GM10248 (cell line): ENCODE results near the gene HID1.

Source experiments
- CTCF ChIA-PET: fragments of 300-600 bp; sonication (Branson Sonifier 250); formaldehyde crosslinking; extraction: SDS; loops from one replicate; lab custom pipeline; 2021; ENCODE audit warnings: antibody characterized with exemption; lab: Yijun Ruan, JAX
- POLR2A ChIA-PET: fragments of 350-650 bp; sonication (Branson Sonifier 250); formaldehyde crosslinking; extraction: SDS; loops from one replicate; lab custom pipeline; 2020; ENCODE audit warnings: antibody characterized with exemption; lab: Yijun Ruan, JAX
- DNase-seq: peaks from one replicate; pipeline ENCODE4 v3.0.0; 2012; ENCODE audit errors: extremely low spot score
- CTCF ChIP-seq: IDR thresholded peaks from 2 replicates; pipeline ENCODE4 v1.5.1; 2012; ENCODE audit warnings: mild to moderate bottlenecking, low read depth; ENCODE audit errors: extremely low read depth, missing control alignments, control extremely low read depth

Gene HID1

GRCh38 chr17:74954115-74954514, 18.4 kb downstream of the HID1 start:
- no peak for DNase-seq
- ChIA-PET POLR2A (no interaction called here), CTCF (interaction anchor here (1.0 to 16.9 kb wide), 3 partner anchors 8 to 248 kb away, joined by 3 to 390 read pairs (median 5); partner anchors contain the start of genes OTOP2, OTOP3 and USH1G)
- no peak for TF ChIP-seq CTCF

GRCh38 chr17:74953134-74953687, 19.3 kb downstream of the HID1 start:
- CTCF ChIA-PET = interaction anchor here (1.3 to 16.9 kb wide), 3 partner anchors 7 to 26 kb away, joined by 5 to 390 read pairs (median 156); partner anchors contain the start of genes OTOP2, OTOP3 and USH1G
- POLR2A ChIA-PET = no interaction called here

GRCh38 chr17:74952431-74953133, 20.0 kb downstream of the HID1 start:
- CTCF ChIA-PET = interaction anchor here (1.3 to 16.9 kb wide), 3 partner anchors 7 to 26 kb away, joined by 3 to 390 read pairs (median 156); partner anchors contain the start of genes OTOP2, OTOP3 and USH1G
- TF ChIP-seq CTCF = no peak
- POLR2A ChIA-PET = no interaction called here
- DNase-seq = no peak

More at GRCh38 chr17:74953134-74953687, 19.3 kb downstream of the HID1 start:
- TF ChIP-seq CTCF = no peak
- no peak for DNase-seq

- CTCF ChIA-PET = interaction anchor here (1.3 to 16.9 kb wide), 3 partner anchors 8 to 25 kb away, joined by 3 to 390 read pairs (median 156); partner anchors contain the start of genes OTOP2, OTOP3 and USH1G
- TF ChIP-seq CTCF = no peak
Observed at GRCh38 chr17:74951680-74952421, 20.7 kb downstream of the HID1 start.

GRCh38 chr17:74951065-74951464, 21.5 kb downstream of the HID1 start:
- no peak for DNase-seq
- TF ChIP-seq CTCF = no peak
- CTCF ChIA-PET = interaction anchor here (1.3 to 16.9 kb wide), 3 partner anchors 9 to 24 kb away, joined by 3 to 390 read pairs (median 156); partner anchors contain the start of genes OTOP2, OTOP3 and USH1G
- POLR2A ChIA-PET = no interaction called here

More at GRCh38 chr17:74951680-74952421, 20.7 kb downstream of the HID1 start:
- DNase-seq = no peak
- POLR2A ChIA-PET = no interaction called here

GRCh38 chr17:74950207-74950606, 22.4 kb downstream of the HID1 start:
- POLR2A ChIA-PET = no interaction called here
- TF ChIP-seq CTCF = no peak
- no peak for DNase-seq
- CTCF ChIA-PET = interaction anchor here (12.6 to 16.9 kb wide), 2 partner anchors 10 to 23 kb away, joined by 156 to 390 read pairs; partner anchors contain the start of genes OTOP2, OTOP3 and USH1G
